NCI-H69 (cell line): ENCODE results near the gene LCLAT1.
"Not testable (repeated sequence)": the region's sequence is repeated elsewhere in the genome, so short reads cannot be mapped to it uniquely, and the experiment has no call there.

Experiments used
- DNase-seq: peaks from one replicate; lab custom pipeline; 2025; lab: John Stamatoyannopoulos, UW

The LCLAT1 gene

DNA sequence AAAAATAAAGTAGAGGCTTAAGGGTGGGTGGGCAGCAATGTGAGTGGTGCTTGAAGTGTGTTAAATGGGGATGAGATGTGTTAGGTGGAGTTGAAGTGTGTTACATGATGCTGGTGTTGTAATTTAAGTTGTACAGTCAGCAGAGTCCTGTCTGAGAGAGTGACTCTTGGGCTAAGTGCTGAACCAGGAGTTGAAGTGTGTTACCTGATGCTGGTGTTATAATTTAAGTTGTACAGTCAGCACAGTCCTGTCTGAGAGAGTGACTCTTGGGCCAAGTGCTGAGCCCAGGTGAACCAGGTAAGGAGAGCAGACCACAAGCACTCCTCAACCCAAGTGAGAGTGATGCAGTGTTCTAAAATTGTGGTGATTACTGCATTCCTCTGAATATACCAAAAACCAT is 40.6 kb downstream of the LCLAT1 start:
- DNase-seq, result no peak

DNA sequence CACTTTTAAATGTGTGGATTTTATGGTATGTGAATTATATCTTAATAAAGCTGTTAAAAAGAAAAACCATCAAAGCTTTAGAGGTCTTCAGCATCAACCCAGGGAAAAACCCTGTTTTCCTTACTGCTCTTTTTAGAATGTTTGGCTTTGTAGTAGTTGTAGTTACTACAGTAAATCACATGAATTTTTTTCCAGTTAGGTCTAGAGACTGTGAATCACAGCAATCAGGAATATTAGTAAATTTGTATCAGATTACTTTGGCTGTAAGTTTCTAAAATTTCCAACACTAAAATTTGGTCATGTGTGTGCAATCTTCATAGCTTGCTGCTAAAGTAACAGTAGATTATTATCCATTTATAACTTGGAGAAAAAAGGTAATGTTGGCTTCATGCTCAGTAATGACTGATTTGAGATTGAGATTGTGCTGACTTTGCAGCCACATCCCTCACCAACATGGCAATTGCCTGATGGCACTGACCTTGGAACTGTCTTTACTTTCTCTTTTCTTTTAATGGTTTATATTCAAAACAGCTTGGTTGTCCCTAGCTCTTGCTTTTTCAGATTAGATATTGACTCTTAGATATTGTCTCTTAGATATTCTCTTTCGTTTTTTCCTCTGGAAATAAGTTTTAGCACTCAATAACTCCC is 41.1 kb downstream of the LCLAT1 start:
- no peak for DNase-seq

GRCh38 chr2:30491225-30491624 is 44.2 kb downstream of the LCLAT1 start:
- no peak for DNase-seq

DNA sequence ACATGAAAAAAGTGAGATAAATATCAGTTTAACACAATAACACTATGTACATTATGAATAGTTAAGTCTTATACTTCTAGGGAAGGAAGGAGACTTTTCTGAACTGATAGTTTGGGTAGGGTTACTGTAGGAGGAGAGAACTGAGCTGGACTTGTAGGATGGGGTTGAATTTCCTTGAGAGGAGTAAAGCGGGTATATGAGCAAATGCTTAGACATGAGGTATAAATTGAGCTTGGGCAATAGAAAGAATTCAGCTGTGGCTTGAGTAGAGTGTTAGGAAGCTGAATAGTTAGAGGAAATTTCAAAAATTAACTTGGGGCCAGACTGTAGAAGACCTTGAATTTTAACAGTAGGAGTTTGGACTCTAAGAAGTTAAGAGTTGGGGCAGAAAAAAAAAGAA is 45.1 kb downstream of the LCLAT1 start:
- no peak for DNase-seq

- no peak for DNase-seq
Observed at GRCh38 chr2:30492619-30493018, 45.6 kb downstream of the LCLAT1 start.

- no peak for DNase-seq
Observed at GRCh38 chr2:30493440-30493839, 46.4 kb downstream of the LCLAT1 start.

DNA sequence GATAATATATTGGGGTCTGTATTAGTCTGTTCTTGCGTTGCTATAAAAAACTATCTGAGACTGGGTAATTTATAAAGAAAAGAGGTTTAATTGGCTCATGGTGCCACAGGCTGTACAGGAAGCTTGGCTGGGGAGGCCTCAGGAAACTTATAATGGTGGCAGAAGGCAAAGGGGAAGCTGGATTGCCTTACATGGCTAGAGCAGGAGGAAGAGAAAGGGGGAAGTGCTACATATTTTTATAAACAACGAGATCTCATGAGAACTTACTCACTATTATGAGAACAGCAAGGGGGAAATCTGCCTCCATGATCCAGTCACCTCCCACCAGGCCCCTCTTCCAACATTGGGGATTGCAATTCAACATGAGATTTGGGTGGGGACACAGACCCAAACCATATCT is 48.9 kb downstream of the LCLAT1 start:
- DNase-seq, result not testable (repeated sequence)

- no peak for DNase-seq
Observed at GRCh38 chr2:30499681-30500080, 52.6 kb downstream of the LCLAT1 start.

DNA sequence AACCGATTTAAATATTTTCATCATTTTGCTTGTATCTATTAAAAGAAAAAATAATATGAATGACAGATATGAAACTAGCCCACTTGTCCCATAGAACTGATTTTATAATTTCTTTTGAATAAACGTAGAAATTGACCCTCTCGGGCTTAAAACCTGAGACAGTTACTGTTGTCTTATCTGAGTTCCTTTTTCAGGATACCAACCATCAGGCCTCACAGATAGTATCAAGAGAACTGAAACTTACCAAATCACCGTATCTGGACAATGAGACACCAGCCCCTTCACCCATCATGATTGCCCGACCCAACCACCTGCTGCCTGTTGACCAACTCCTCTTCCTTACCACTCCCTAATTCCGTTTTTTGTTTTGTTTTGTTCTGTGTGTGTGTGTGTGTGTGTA is 53.7 kb downstream of the LCLAT1 start:
- no peak for DNase-seq

DNA sequence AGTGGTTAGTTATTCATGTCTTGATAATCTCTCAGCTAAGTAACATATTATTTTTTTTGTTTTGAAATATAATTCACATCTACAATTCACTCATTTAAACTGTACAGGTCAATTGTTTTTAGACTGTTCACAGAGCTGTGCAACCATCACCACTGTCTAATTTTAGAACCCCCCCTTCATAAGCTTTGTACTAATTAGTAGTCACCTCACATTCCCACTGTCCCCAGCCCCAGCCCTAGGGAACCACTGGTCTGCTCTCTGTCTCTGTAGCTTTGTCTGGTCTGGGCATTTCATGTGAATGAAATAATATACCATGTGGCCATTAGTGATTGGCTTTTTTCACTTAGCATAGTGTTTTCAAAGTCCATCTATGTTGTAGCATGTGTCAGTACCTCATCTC is 55.3 kb downstream of the LCLAT1 start:
- no peak for DNase-seq

- no peak for DNase-seq
Observed at GRCh38 chr2:30503007-30503694, 56.1 kb downstream of the LCLAT1 start.

- no peak for DNase-seq
Observed at GRCh38 chr2:30503695-30504052, 56.6 kb downstream of the LCLAT1 start.

DNA sequence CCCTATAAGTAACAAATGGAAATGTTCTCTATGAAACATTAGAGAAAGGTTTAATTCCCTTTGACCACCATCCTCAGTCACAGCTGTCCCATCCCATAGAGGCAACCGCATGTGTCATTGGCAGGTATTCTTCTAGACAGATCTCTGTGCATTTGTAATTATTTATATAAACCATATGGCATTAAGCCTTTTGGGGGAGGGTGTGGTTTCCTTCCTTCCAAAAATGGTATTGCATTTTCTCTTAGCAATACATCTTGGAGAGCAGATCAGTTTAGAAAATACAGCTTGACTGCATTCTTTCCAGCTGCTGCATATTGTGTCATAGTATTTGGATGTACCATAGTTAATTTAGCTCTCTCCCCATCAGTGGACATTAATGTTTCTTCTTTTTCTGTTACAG is 57.7 kb downstream of the LCLAT1 start:
- no peak for DNase-seq

DNA sequence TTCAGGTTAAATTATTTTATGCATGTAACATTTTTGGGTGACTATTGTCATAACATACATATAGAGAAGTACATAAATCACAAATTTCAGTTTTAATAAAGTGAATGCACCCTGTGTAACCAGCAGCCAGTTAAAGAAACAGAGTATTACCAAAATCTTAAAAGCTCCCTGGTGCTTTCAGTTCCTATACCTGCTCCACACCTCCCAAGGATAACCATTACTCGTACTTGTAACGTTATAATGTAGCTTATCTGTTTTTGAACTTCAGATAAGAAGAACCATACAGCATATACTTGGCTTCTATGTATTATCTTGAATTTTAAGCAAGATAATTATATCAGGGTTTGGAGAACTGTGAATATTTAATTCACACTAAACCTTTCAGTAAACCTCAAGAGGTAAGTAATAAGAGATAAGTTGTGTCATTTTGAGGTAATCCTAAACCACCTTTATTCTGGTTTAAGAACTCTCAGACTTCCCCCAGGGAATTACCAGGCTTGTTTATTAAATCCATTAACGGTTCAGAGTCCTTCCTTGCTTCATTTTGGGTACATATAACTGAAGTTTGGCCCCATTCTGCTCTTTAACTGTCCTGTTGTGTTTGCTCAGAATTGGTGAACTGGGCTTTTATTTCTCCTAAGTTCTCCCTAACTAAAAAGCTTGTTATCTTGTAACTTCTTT is 58.6 kb downstream of the LCLAT1 start:
- peak; percentile 31 for DNase-seq

DNA sequence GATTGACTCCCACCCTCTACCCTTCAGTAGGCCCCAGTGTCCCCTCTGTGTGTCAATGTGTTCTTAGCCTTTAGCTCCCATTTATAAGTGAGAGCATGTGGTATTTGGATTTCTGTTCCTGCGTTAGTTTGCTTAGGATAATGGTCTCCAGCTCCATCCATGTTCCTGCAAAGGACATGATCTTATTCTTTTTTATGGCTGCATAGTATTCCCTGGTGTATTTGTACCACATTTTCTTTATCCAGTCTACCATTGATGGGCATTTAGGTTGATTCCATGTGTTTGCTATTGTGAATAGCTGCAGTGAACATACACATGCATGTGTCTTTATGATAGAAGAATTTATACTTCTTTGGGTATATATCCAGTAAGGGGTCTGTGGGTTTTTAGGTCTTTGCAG is 60.4 kb downstream of the LCLAT1 start:
- DNase-seq, result not testable (repeated sequence)

GRCh38 chr2:30509716-30510115 is 62.7 kb downstream of the LCLAT1 start:
- no peak for DNase-seq

DNA sequence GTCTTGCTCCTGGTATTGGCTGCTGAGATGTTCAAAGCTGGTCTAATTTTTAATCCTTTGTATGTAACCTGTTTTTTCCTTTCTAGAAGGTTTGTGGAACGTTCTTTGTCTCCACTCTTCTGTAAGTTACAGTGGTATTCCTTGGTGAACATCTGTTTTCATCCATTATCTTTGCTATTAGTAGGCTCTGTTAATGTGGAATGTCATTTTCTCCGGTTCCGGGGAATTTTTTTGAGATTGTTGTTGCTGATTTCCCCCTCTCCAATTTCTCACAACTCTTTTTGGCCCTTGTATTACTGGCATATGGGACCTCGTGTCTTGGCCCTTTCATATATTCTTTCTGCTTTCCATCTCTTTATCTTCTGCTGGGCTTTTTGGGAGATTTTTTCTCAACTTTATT is 63.4 kb downstream of the LCLAT1 start:
- DNase-seq, result no peak

- peak; percentile 81 for DNase-seq
Observed at GRCh38 chr2:30511122-30512083, 64.4 kb downstream of the LCLAT1 start.

DNA sequence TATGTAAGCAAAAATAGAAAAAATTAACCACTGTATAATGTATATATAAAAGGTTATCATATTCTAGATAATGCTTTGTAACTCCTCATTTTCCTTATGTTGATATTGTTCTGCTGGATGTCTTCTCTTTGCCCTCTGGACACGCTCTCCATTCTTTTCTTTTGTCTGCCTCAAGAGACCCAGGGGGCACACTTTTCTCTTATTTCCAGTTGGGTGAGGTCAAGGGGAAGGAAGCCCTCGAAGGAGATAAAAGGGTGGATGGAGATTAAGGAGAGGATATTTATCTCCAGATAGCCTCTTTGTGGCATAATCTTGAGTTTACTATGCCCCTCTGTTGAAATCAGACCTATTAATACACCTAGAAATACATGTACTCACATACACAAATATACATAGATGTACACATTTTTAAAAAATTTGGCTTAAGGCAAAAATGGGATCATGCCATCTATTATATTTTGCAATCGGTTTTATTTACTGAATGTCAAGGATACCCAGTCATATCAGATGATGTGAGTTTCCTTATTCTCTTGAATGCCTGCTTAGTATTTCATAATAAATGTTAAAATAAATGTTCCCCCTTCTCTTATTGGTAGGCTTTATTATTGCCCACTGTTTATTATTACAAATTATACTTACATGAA is 65.3 kb downstream of the LCLAT1 start:
- peak; percentile 13 for DNase-seq

GRCh38 chr2:30513649-30514048 is 66.6 kb downstream of the LCLAT1 start:
- DNase-seq, result not testable (repeated sequence)

DNA sequence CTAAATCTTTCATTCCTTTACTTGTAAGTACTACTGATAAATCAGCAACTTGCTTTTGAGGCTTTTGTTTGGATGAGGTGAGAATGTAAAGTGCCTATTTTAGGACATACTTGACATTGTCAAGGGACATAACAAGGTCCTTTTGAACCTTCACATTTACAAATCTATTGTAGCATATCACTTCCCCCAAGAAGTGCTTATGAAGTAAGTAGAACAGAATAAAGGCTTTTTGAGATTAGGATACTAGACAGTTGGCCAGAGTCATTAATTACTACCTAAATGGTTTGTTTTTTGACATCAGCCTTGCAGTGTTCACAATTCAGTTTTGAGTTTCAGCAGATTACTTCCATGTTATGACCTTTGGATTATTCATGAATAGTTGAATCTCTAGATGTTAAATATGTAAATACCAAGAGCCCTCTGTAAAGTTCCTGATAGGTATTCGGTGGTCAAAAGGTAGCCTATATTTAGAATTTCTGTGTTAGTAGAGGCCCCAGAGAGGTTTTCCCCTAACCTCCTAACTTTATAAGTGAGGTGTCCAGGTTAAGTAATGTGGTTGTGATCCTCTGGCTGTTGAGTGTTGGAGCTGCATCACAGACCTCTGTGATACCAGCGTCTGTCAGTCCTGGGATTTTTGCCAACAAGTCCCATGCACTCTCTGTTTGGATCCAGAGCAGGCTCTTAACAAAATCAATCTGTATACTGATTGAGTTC is 67.2 kb downstream of the LCLAT1 start:
- peak; percentile 29 for DNase-seq
